K562 (cell line): Measurements from ENCODE around the gene POP5. TPM values are rescaled to one million over a fixed set of nuclear protein-coding genes. Genes with fewer than 3 reads are reported as not detected.

Experiments
- ASH1L ChIP-seq: fragments of 450-650 bp; IDR thresholded peaks from 2 replicates; pipeline ENCODE4 v1.6.1; 2018; ENCODE audit warnings: borderline replicate concordance, mild to moderate bottlenecking, low read depth; ENCODE audit not compliant: partially characterized antibody
- ATF1 ChIP-seq, 2 experiments: fragments of 450-650 bp in 1 of 2; IDR thresholded peaks; 2 replicates each; pipeline ENCODE4 v1.6.1; 2016; ENCODE audit warnings: missing compliant biosample characterization in 1 of 2, missing genetic modification characterization in 1 of 2
- CREB1 ChIP-seq, 2 experiments: sonication (generic) in 1 of 2; formaldehyde crosslinking in 1 of 2; IDR thresholded peaks; 2 replicates each; pipeline versions ENCODE4 v1.6.1 to v1.8.0; 2012 to 2022; ENCODE audit warnings: inconsistent platforms in 1 of 2, mild to moderate bottlenecking in 1 of 2, missing genetic modification reagents in 1 of 2, moderate library complexity in 1 of 2
- FOXM1 ChIP-seq, 2 experiments: fragments of 450-650 bp in 1 of 2; sonication (generic) in 1 of 2; formaldehyde crosslinking in 1 of 2; IDR thresholded peaks; 2 replicates each; pipeline versions ENCODE4 v1.6.1 to v1.9.0; 2017 to 2022; ENCODE audit warnings: low read depth in 2 of 2, mild to moderate bottlenecking in 2 of 2, missing genetic modification reagents in 1 of 2, moderate library complexity in 1 of 2
- KDM1A ChIP-seq, 2 experiments: fragments of 450-650 bp; IDR thresholded peaks; 2 replicates each; pipeline ENCODE4 v1.6.1; 2016; ENCODE audit warnings: mild to moderate bottlenecking in 2 of 2
- MBD1 ChIP-seq: fragments of 250-450 bp; sonication (Bioruptor Pico); IDR thresholded peaks from 2 replicates; pipeline ENCODE4 v1.8.0; 2022; ENCODE audit warnings: inconsistent platforms
- PYGO2 ChIP-seq: fragments of 450-650 bp; IDR thresholded peaks from 2 replicates; pipeline ENCODE4 v1.6.1; 2016; ENCODE audit warnings: mild to moderate bottlenecking, missing genetic modification characterization, moderate library complexity, missing compliant biosample characterization
- THAP12 ChIP-seq: fragments of 250-450 bp; sonication (Bioruptor Pico); IDR thresholded peaks from 2 replicates; pipeline ENCODE4 v1.9.0; 2021; ENCODE audit warnings: mild to moderate bottlenecking, inconsistent platforms
- WHSC1 ChIP-seq: IDR thresholded peaks from one replicate; pipeline ENCODE4 v1.6.1; 2012; ENCODE audit warnings: low read length, control low read depth, inconsistent platforms
- ZBTB1 ChIP-seq: sonication (generic); formaldehyde crosslinking; IDR thresholded peaks from 2 replicates; pipeline ENCODE4 v1.8.1; 2023; ENCODE audit warnings: missing genetic modification reagents, low read depth, mild to moderate bottlenecking, borderline replicate concordance
- ZNF232 ChIP-seq: sonication (generic); formaldehyde crosslinking; IDR thresholded peaks from 2 replicates; pipeline ENCODE4 v1.8.0; 2022; ENCODE audit warnings: mild to moderate bottlenecking, missing genetic modification reagents
- ZNF347 ChIP-seq: fragments of 450-650 bp; formaldehyde crosslinking; IDR thresholded peaks from 2 replicates; pipeline ENCODE4 v1.4.0; 2020; ENCODE audit warnings: low read depth, mild to moderate bottlenecking, moderate library complexity
- ZNF408 ChIP-seq: fragments of 250-450 bp; sonication (Bioruptor Pico); IDR thresholded peaks from 2 replicates; pipeline ENCODE4 v1.4.0; 2020; ENCODE audit warnings: low read depth, mild to moderate bottlenecking, moderate library complexity
- ZNF644 ChIP-seq: fragments of 200-800 bp; sonication (Bioruptor generic); IDR thresholded peaks from 2 replicates; pipeline ENCODE4 v1.6.1; 2016; ENCODE audit warnings: low read depth, missing genetic modification characterization, missing compliant biosample characterization
- ZSCAN29 ChIP-seq: fragments of 450-650 bp; IDR thresholded peaks from 2 replicates; pipeline ENCODE4 v1.6.1; 2017
- polyA plus RNA-seq, 8 experiments: library from polyadenylated mRNA; depleted of rRNA in 4 of 8; stranded (reverse) in 5 of 8; unstranded in 3 of 8; fragments of >200 nt; fragmentation: Nextera tagmentation in 2 of 8; fragmentation: Illumina TruSeq in 1 of 8; extraction: Ambion mirVana in 2 of 8; extraction: Trizol in 1 of 8; gene quantifications; 2 replicates each; pipeline versions ENCODE4 v1.2.1 to v1.2.3, GENCODE V29; 2011 to 2014; ENCODE audit warnings: inconsistent platforms in 1 of 8, missing spikeins in 1 of 8
- total RNA-seq, 7 experiments: library from RNA; depleted of rRNA in 6 of 7; stranded (reverse); fragments of >200 nt in 6 of 7; fragmentation: Illumina TruSeq in 2 of 7; extraction: Trizol in 2 of 7; gene quantifications; 2 replicates each; pipeline versions ENCODE4 v1.2.1 to v1.2.3, GENCODE V29; 2011 to 2021; ENCODE audit warnings: low replicate concordance in 1 of 7
- TF ChIP-seq, protein P1 (sequence below): sonication (generic); formaldehyde crosslinking; IDR thresholded peaks from 2 replicates; pipeline ENCODE4 v1.8.1; 2022; ENCODE audit warnings: missing genetic modification reagents
- TF ChIP-seq, protein P2 (sequence below): sonication (generic); formaldehyde crosslinking; IDR thresholded peaks from 2 replicates; pipeline ENCODE4 v1.8.0; 2022; ENCODE audit warnings: mild to moderate bottlenecking, missing genetic modification reagents
- TF ChIP-seq, protein P3 (sequence below): fragments of 250-450 bp; sonication (Bioruptor Pico); IDR thresholded peaks from 2 replicates; pipeline ENCODE4 v1.4.0; 2020; ENCODE audit warnings: mild to moderate bottlenecking, moderate library complexity

Gene POP5
- total and polyA plus RNA-seq, 9 of the 15 experiments (the other 6 are each of a cell fraction or from before 2014, with no cell fraction given) = 57.5 to 253 (median 73.8) TPM

GRCh38 chr12:120584343-120585149 lies 3.3 kb upstream of the POP5 start (continued):
- no peak for TF ChIP-seq ZBTB1 (CRISPR knock-in tag)
- TF ChIP-seq, protein P1, sequence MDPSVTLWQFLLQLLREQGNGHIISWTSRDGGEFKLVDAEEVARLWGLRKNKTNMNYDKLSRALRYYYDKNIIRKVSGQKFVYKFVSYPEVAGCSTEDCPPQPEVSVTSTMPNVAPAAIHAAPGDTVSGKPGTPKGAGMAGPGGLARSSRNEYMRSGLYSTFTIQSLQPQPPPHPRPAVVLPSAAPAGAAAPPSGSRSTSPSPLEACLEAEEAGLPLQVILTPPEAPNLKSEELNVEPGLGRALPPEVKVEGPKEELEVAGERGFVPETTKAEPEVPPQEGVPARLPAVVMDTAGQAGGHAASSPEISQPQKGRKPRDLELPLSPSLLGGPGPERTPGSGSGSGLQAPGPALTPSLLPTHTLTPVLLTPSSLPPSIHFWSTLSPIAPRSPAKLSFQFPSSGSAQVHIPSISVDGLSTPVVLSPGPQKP (CRISPR knock-in tag) = no peak
- TF ChIP-seq, protein P2, sequence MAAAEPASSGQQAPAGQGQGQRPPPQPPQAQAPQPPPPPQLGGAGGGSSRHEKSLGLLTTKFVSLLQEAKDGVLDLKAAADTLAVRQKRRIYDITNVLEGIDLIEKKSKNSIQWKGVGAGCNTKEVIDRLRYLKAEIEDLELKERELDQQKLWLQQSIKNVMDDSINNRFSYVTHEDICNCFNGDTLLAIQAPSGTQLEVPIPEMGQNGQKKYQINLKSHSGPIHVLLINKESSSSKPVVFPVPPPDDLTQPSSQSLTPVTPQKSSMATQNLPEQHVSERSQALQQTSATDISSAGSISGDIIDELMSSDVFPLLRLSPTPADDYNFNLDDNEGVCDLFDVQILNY = no peak
- no peak for TF ChIP-seq ZNF232 (CRISPR knock-in tag)
- TF ChIP-seq, protein P3, sequence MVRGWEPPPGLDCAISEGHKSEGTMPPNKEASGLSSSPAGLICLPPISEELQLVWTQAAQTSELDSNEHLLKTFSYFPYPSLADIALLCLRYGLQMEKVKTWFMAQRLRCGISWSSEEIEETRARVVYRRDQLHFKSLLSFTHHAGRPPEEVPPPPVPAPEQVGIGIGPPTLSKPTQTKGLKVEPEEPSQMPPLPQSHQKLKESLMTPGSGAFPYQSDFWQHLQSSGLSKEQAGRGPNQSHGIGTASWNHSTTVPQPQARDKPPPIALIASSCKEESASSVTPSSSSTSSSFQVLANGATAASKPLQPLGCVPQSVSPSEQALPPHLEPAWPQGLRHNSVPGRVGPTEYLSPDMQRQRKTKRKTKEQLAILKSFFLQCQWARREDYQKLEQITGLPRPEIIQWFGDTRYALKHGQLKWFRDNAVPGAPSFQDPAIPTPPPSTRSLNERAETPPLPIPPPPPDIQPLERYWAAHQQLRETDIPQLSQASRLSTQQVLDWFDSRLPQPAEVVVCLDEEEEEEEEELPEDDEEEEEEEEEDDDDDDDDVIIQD = no peak
- no peak for TF ChIP-seq ZNF644 (tag)
- no peak for TF ChIP-seq ZNF408 (CRISPR knock-in tag)
- TF ChIP-seq ZNF347 (CRISPR knock-in tag) = no peak
- no peak for TF ChIP-seq THAP12 (CRISPR knock-in tag)
- TF ChIP-seq FOXM1 (IDR thresholded peaks at IDR 0.05; ENCODE audit: low read depth) = no peak
- TF ChIP-seq FOXM1 (CRISPR knock-in tag; IDR thresholded peaks at IDR 0.05; ENCODE audit: low read depth) = no peak
- no peak for TF ChIP-seq KDM1A (IDR thresholded peaks at IDR 0.05)
- no peak for TF ChIP-seq ZSCAN29
- no peak for TF ChIP-seq WHSC1
- TF ChIP-seq CREB1 (IDR thresholded peaks at IDR 0.05) = no peak
- no peak for TF ChIP-seq CREB1 (CRISPR knock-in tag; IDR thresholded peaks at IDR 0.05)
- no peak for TF ChIP-seq PYGO2 (tag)
- no peak for TF ChIP-seq ATF1 (CRISPR knock-in tag; IDR thresholded peaks at IDR 0.05)
- TF ChIP-seq ATF1 (tag; IDR thresholded peaks at IDR 0.05) = no peak
- TF ChIP-seq MBD1 (CRISPR knock-in tag) = no peak
- no peak for TF ChIP-seq ASH1L
